Measurements from ENCODE around the gene PCDHB10. TPM values are rescaled to one million over a fixed set of nuclear protein-coding genes. Genes with fewer than 3 reads are reported as not detected.
"Not testable (repeated sequence)": the region's sequence is repeated elsewhere in the genome, so short reads cannot be mapped to it uniquely, and the experiment has no call there.

Gene PCDHB10
- 1 to 10 TPM in 2 of 4 donors, under 1 TPM in 2; 0.19 to 1.5 (median 0.76) TPM for total RNA-seq

GRCh38 chr5:141192110-141192725 lies at the start of gene PCDHB10:
TSS of gene PCDHB10 (plus strand) at chr5:141192353. CDS start at chr5:141192553, 200 bp downstream.
- no peak within 1 kb of the TSS for H3K4me3 ChIP-seq (ENCODE audit: low read depth, poor library complexity, severe bottlenecking)
- DNase-seq (ENCODE audit: low spot score in 2 of 2): no peak
- TF ChIP-seq POLR2A (IDR thresholded peaks at IDR 0.05): no peak
- TF ChIP-seq CTCF (IDR thresholded peaks at IDR 0.05): no peak
- intact Hi-C loops (cut with DNase I; ENCODE audit: low total_unique reads): no loop called here
- 8 to 13% methylated on average over 10 of the region's 10 CpGs for WGBS, 2 donors

GRCh38 chr5:141149812-141150211 lies 42.3 kb upstream of the PCDHB10 start, which contains the start of gene PCDHB6:
TSS of gene PCDHB6 (plus strand) at chr5:141150057. CDS start at chr5:141150258, 201 bp downstream.
- no peak within 1 kb of the TSS for H3K4me3 ChIP-seq (ENCODE audit: low read depth, poor library complexity, severe bottlenecking)
- TF ChIP-seq CTCF (IDR thresholded peaks at IDR 0.05): no peak
- no peak for TF ChIP-seq POLR2A (IDR thresholded peaks at IDR 0.05)
- DNase-seq (ENCODE audit: low spot score in 2 of 2): no peak
- intact Hi-C loops (cut with DNase I; ENCODE audit: low total_unique reads): no loop called here
- WGBS, 2 donors: 11 to 20% methylated on average over 18 of the region's 18 CpGs

- no peak for DNase-seq (ENCODE audit: low spot score in 2 of 2)
- intact Hi-C loops (cut with DNase I; ENCODE audit: low total_unique reads): no loop called here
- WGBS, 2 donors: 40 to 47% methylated on average over 23 to 33 of the region's 33 CpGs
- no peak overlapping the region for H3K4me3 ChIP-seq (ENCODE audit: low read depth, poor library complexity, severe bottlenecking)
- TF ChIP-seq POLR2A (IDR thresholded peaks at IDR 0.05) (no peak), CTCF (IDR thresholded peaks at IDR 0.05) (no peak)
These were observed 41.7 kb upstream of the PCDHB10 start for GRCh38 chr5:141150224-141150992.

- intact Hi-C loops (cut with DNase I; ENCODE audit: low total_unique reads): no loop called here
- H3K4me3 ChIP-seq (ENCODE audit: low read depth, poor library complexity, severe bottlenecking): no peak overlapping the region
- DNase-seq (ENCODE audit: low spot score in 2 of 2): no peak
- no peak for TF ChIP-seq CTCF (IDR thresholded peaks at IDR 0.05)
- TF ChIP-seq POLR2A (IDR thresholded peaks at IDR 0.05): no peak
- WGBS, 2 donors: 36 to 46% methylated on average over 13 of the region's 13 CpGs
These were observed 41.2 kb upstream of the PCDHB10 start for GRCh38 chr5:141150993-141151325.

GRCh38 chr5:141151632-141152031 lies 40.5 kb upstream of the PCDHB10 start:
- DNase-seq (ENCODE audit: low spot score in 2 of 2); intact Hi-C loops (cut with DNase I; ENCODE audit: low total_unique reads); H3K4me3 ChIP-seq (ENCODE audit: low read depth, poor library complexity, severe bottlenecking): not testable (repeated sequence)
- WGBS, 2 donors: 21 to 41% methylated on average over 11 to 21 of the region's 41 CpGs

- intact Hi-C loops (cut with DNase I; ENCODE audit: low total_unique reads); DNase-seq (ENCODE audit: low spot score in 2 of 2); H3K4me3 ChIP-seq (ENCODE audit: low read depth, poor library complexity, severe bottlenecking): not testable (repeated sequence)
- 29% methylated on average over 7 to 11 of the region's 36 CpGs for WGBS, 2 donors
These were observed 40.1 kb upstream of the PCDHB10 start for GRCh38 chr5:141152096-141152495.

All from lower leg skin (tissue), 4 donors.